GM12864 (cell line): Measurements from ENCODE around the gene SLC8A3.

Experiments used
- DNase-seq: peaks from one replicate; pipeline ENCODE4 v3.0.0-alpha.2; 2011; ENCODE audit warnings: low read depth
- H3K4me3 ChIP-seq: 2 replicates; pipeline ENCODE4 v1.5.1; 2011; ENCODE audit warnings: mild to moderate bottlenecking, low read depth, low read length, control low read depth
- CTCF ChIP-seq: IDR thresholded peaks from 2 replicates; pipeline ENCODE4 v1.5.1; 2011; ENCODE audit warnings: low read depth, mild to moderate bottlenecking, moderate library complexity, low read length, control low read depth, inconsistent platforms; ENCODE audit errors: missing control alignments

SLC8A3 gene

GRCh38 chr14:70011708-70012107 lies 177.0 kb downstream of the SLC8A3 start:
- no peak for DNase-seq
- TF ChIP-seq CTCF = no peak

GRCh38 chr14:70011098-70011497 lies 177.7 kb downstream of the SLC8A3 start:
- TF ChIP-seq CTCF = no peak
- H3K4me3 ChIP-seq = no peak overlapping the region
- DNase-seq = no peak

More at GRCh38 chr14:70011708-70012107, 177.0 kb downstream of the SLC8A3 start:
- no peak overlapping the region for H3K4me3 ChIP-seq

- H3K4me3 ChIP-seq = no peak overlapping the region
- no peak for TF ChIP-seq CTCF
- no peak for DNase-seq
Measured at GRCh38 chr14:70009961-70010360, 178.8 kb downstream of the SLC8A3 start.

DNA sequence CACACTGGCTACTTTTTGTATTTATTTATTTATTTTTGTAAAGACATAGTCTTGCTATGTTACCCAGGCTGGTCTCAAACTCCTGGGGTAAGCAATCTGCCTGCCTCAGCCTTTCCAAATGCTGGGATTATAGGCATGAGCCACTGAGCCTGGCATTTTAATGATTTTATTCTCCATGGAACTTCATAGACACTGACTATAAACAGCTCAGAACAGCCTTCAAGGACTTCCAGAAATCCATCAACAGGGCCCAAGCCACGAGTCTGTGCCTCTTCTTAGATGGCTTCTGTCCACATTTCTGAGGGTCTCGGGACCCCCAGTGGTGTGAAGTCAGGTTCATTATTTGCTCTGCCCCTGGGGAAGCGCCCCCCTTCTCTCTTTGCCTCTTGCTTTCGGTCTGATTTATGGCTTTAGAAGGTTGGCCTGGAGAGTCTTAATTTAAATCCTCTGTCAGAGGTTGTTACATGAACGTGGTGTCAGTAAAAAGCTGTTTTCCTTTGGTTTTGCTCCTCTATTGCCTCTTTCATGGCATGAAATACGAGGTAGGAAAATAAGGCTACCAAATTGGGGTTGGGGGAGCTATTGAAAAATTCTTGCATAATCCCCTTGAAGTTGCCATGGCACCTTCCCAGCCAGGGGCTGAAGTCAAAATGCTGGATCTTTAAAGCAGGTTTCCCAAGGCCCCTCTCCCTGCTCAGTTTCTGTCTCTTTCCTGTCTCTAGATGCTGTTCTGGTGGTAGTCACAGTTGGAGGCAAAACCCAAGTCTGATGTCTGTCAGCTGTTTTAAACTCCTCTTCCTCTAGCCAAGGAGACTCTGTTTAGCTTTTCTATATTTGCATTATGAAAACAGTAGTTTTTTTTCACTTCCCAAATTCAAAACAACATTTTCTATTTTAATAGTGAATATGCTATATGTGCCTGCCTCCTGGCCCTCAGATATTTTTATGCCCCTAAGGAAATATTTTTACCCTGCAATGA lies 180.2 kb downstream of the SLC8A3 start:
- peak; percentile 33 for DNase-seq
- TF ChIP-seq CTCF = no peak
- H3K4me3 ChIP-seq = no peak overlapping the region

- H3K4me3 ChIP-seq = no peak overlapping the region
- no peak for TF ChIP-seq CTCF
- no peak for DNase-seq
Measured at GRCh38 chr14:70006699-70007098, 182.1 kb downstream of the SLC8A3 start.

- DNase-seq = no peak
- H3K4me3 ChIP-seq = no peak overlapping the region
- TF ChIP-seq CTCF = no peak
Measured at GRCh38 chr14:70005281-70005805, 183.4 kb downstream of the SLC8A3 start.
